Thyroid gland (tissue), 4 donors: Measurements from ENCODE around the gene CD46.

Source experiments
- POLR2A ChIP-seq, 2 donors: fragments of 450-650 bp; IDR thresholded peaks; one replicate each; pipeline ENCODE4 v1.6.1; 2017; ENCODE audit warnings: antibody characterized with exemption in 2 of 2, mild to moderate bottlenecking in 2 of 2, moderate library complexity in 1 of 2
- TF ChIP-seq, protein P1 (sequence below), 6 experiments: fragments of 200-600 bp in 3 of 6; fragments of 450-650 bp in 3 of 6; sonication (generic) in 3 of 6; IDR thresholded peaks; one replicate each; pipeline ENCODE4 v1.5.1; 2016 to 2019; ENCODE audit warnings: antibody characterized with exemption in 6 of 6, mild to moderate bottlenecking in 2 of 6, inconsistent platforms in 1 of 6, moderate library complexity in 1 of 6

DNA sequence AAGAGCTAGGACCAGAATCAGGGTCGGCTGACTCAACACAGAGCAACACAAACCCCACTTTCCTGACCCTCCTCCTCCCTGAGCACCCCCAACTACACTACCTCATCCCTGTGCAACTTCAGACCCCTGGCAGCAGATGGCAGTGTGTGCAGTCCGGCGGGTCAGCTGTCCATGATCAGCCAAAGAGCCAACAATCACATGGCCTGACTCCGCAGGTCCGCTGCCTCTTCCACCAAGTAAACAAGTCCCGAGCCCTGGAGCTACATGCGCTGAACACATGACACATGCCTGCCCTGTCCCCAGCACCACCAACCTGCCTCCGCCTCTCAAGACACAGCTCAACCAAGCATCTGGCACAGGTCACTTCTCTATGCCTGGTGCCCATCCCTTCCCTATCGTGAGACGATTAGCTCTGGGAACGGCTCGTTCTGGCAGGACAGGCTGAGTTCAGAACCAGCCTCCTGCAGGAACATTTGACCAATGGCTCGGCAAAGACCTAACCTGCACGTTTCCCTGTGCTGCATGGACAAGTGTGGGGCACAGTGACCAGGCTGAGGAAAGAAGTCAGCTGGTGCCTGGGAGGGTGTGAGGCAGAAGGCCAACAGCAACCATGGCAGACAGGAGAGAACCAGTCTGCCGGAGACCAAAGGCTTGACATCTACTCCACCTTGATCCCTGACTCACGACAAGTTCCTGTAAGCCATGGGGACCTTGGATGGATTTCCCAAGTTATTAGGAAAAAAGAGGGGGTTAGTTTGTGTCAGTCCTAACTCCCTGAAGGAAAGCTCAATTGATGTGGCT, 60.3 kb downstream of the CD46 start:
- TF ChIP-seq, protein P1, sequence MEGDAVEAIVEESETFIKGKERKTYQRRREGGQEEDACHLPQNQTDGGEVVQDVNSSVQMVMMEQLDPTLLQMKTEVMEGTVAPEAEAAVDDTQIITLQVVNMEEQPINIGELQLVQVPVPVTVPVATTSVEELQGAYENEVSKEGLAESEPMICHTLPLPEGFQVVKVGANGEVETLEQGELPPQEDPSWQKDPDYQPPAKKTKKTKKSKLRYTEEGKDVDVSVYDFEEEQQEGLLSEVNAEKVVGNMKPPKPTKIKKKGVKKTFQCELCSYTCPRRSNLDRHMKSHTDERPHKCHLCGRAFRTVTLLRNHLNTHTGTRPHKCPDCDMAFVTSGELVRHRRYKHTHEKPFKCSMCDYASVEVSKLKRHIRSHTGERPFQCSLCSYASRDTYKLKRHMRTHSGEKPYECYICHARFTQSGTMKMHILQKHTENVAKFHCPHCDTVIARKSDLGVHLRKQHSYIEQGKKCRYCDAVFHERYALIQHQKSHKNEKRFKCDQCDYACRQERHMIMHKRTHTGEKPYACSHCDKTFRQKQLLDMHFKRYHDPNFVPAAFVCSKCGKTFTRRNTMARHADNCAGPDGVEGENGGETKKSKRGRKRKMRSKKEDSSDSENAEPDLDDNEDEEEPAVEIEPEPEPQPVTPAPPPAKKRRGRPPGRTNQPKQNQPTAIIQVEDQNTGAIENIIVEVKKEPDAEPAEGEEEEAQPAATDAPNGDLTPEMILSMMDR (IDR thresholded peaks at IDR 0.05): peak in 5 of 6 experiments; percentile 29 to 86 (median 73)
- TF ChIP-seq POLR2A (IDR thresholded peaks at IDR 0.05): peak in 1 of 2 donors; percentile 63
